Body of pancreas (tissue), 4 donors: Measurements from ENCODE around the gene FAM184B.

ENCODE experiments used
- POLR2A ChIP-seq, 3 donors: fragments of 450-650 bp; IDR thresholded peaks; one replicate each; pipeline ENCODE4 v1.6.1; 2016; ENCODE audit warnings: antibody characterized with exemption in 3 of 3, mild to moderate bottlenecking in 2 of 3
- TF ChIP-seq, protein P1 (sequence below), 7 experiments: fragments of 450-650 bp in 4 of 7; fragments of 200-600 bp in 3 of 7; sonication (generic) in 3 of 7; IDR thresholded peaks; one replicate each; pipeline ENCODE4 v1.5.1; 2016 to 2019; ENCODE audit warnings: antibody characterized with exemption in 7 of 7

DNA sequence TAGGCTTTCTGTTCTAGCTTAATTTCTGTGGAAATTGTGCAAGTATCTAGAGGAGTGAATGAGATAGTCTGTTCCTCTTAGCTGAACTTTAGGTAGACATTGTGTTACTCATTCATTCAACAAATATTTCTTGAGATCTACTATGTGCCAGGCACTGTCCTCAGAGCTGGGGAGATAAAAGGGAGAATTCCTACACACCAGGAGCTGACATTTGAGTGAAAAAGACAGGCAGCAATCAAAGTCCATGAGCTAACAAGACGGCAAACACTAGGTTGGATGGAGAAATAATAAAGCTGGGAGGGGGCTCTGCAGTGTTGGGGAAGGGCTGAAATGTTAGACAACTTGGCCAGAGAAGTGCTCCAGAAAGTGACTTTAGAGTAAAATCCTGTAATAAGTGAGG lies 86.9 kb downstream of the FAM184B start:
- TF ChIP-seq, protein P1, sequence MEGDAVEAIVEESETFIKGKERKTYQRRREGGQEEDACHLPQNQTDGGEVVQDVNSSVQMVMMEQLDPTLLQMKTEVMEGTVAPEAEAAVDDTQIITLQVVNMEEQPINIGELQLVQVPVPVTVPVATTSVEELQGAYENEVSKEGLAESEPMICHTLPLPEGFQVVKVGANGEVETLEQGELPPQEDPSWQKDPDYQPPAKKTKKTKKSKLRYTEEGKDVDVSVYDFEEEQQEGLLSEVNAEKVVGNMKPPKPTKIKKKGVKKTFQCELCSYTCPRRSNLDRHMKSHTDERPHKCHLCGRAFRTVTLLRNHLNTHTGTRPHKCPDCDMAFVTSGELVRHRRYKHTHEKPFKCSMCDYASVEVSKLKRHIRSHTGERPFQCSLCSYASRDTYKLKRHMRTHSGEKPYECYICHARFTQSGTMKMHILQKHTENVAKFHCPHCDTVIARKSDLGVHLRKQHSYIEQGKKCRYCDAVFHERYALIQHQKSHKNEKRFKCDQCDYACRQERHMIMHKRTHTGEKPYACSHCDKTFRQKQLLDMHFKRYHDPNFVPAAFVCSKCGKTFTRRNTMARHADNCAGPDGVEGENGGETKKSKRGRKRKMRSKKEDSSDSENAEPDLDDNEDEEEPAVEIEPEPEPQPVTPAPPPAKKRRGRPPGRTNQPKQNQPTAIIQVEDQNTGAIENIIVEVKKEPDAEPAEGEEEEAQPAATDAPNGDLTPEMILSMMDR (IDR thresholded peaks at IDR 0.05): no peak
- no peak for TF ChIP-seq POLR2A (IDR thresholded peaks at IDR 0.05)
